Right atrium auricular region (tissue), 2 donors: ENCODE measurements around the gene GPD1L. TPM values are rescaled to one million over a fixed set of nuclear protein-coding genes. Genes with fewer than 3 reads are reported as not detected.

Experiments
- DNase-seq: peaks from one replicate; pipeline ENCODE4 v3.0.0-alpha.2; 2019; ENCODE audit warnings: low spot score
- H3K27ac ChIP-seq, 2 donors: fragments of 200-600 bp; sonication (generic); 1 replicate in 1 of 2; 2 replicates in 1 of 2; pipeline ENCODE4 v1.5.1; 2016 to 2019
- H3K27me3 ChIP-seq, 2 donors: fragments of 200-600 bp; sonication (generic); one replicate each; pipeline versions ENCODE4 v1.5.1 to v1.6.0; 2017 to 2019
- H3K36me3 ChIP-seq: fragments of 200-600 bp; sonication (generic); one replicate; pipeline ENCODE4 v1.5.1; 2016
- H3K4me1 ChIP-seq, 2 donors: fragments of 200-600 bp; sonication (generic); one replicate each; pipeline versions ENCODE4 v1.5.1 to v1.6.0; 2017 to 2019
- H3K4me3 ChIP-seq, 2 donors: fragments of 200-600 bp; sonication (generic); 1 replicate in 1 of 2; 2 replicates in 1 of 2; pipeline ENCODE4 v1.5.1; 2017 to 2019; ENCODE audit warnings: mild to moderate bottlenecking in 1 of 2, moderate library complexity in 1 of 2
- H3K9me3 ChIP-seq, 2 donors: fragments of 200-600 bp; sonication (generic); one replicate each; pipeline ENCODE4 v1.5.1; 2019
- total RNA-seq, 2 donors: library from RNA; depleted of rRNA; stranded (reverse); fragments of >200 nt; gene quantifications; one replicate each; pipeline ENCODE4 v1.1.0, GENCODE V29; 2016
- TF ChIP-seq, protein P1 (sequence below), 2 donors: fragments of 200-600 bp; sonication (generic); IDR thresholded peaks; one replicate each; pipeline ENCODE4 v1.5.1; 2019; ENCODE audit warnings: antibody characterized with exemption in 2 of 2

The GPD1L gene
- total RNA-seq, 2 donors from 2014 or later = 194 to 275 TPM

GRCh38 chr3:32123620-32124019 is 17.2 kb downstream of the GPD1L start:
- TF ChIP-seq, protein P1, sequence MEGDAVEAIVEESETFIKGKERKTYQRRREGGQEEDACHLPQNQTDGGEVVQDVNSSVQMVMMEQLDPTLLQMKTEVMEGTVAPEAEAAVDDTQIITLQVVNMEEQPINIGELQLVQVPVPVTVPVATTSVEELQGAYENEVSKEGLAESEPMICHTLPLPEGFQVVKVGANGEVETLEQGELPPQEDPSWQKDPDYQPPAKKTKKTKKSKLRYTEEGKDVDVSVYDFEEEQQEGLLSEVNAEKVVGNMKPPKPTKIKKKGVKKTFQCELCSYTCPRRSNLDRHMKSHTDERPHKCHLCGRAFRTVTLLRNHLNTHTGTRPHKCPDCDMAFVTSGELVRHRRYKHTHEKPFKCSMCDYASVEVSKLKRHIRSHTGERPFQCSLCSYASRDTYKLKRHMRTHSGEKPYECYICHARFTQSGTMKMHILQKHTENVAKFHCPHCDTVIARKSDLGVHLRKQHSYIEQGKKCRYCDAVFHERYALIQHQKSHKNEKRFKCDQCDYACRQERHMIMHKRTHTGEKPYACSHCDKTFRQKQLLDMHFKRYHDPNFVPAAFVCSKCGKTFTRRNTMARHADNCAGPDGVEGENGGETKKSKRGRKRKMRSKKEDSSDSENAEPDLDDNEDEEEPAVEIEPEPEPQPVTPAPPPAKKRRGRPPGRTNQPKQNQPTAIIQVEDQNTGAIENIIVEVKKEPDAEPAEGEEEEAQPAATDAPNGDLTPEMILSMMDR (IDR thresholded peaks at IDR 0.05) = no peak
- DNase-seq = no peak
- H3K4me1 ChIP-seq = peaks cover 0 to 46% of the 10 kb centered on the region in 2 donors
- peak overlapping the region in 1 of 2 donors; percentile 39 for H3K27ac ChIP-seq
- no peaks in the 10 kb centered on the region for H3K9me3 ChIP-seq
- no peak overlapping the region for H3K4me3 ChIP-seq
- H3K36me3 ChIP-seq = no peaks in the 10 kb centered on the region
- H3K27me3 ChIP-seq = no peaks in the 10 kb centered on the region

DNA sequence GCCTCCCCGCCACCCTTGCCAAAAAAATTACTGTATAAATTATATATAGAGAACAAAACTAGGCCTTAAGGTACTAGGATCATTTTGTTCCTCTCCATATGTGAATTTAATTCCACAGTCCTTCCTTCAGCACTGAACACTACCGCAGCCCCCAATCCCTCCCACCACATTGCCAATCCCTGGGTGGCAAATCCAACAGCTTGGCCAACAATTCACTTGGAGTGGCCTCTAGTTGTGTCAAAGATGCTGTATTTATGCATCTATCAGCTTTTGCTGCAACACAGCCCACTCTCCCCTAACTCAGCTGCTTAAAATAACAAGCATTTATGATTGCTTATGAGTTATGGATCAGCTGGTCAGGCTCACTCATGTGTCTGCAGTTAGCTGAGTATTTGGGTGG is 18.6 kb downstream of the GPD1L start:
- H3K4me3 ChIP-seq = no peak overlapping the region
- no peak for DNase-seq
- H3K27me3 ChIP-seq = no peaks in the 10 kb centered on the region
- peaks cover 0 to 53% of the 10 kb centered on the region in 2 donors for H3K4me1 ChIP-seq
- peak overlapping the region; percentile 40 to 85 for H3K27ac ChIP-seq
- TF ChIP-seq, protein P1 (IDR thresholded peaks at IDR 0.05) = no peak
- no peaks in the 10 kb centered on the region for H3K36me3 ChIP-seq
- H3K9me3 ChIP-seq = no peaks in the 10 kb centered on the region

GRCh38 chr3:32126305-32127015 is 20.0 kb downstream of the GPD1L start:
- H3K4me3 ChIP-seq = no peak overlapping the region
- H3K36me3 ChIP-seq = peaks cover 11% of the 10 kb centered on the region
- H3K4me1 ChIP-seq = peaks cover 0 to 54% of the 10 kb centered on the region in 2 donors
- DNase-seq = no peak
- H3K9me3 ChIP-seq = no peaks in the 10 kb centered on the region
- H3K27ac ChIP-seq = peak overlapping the region; percentile 40 to 85
- no peaks in the 10 kb centered on the region for H3K27me3 ChIP-seq
- TF ChIP-seq, protein P1 (IDR thresholded peaks at IDR 0.05) = no peak

DNA sequence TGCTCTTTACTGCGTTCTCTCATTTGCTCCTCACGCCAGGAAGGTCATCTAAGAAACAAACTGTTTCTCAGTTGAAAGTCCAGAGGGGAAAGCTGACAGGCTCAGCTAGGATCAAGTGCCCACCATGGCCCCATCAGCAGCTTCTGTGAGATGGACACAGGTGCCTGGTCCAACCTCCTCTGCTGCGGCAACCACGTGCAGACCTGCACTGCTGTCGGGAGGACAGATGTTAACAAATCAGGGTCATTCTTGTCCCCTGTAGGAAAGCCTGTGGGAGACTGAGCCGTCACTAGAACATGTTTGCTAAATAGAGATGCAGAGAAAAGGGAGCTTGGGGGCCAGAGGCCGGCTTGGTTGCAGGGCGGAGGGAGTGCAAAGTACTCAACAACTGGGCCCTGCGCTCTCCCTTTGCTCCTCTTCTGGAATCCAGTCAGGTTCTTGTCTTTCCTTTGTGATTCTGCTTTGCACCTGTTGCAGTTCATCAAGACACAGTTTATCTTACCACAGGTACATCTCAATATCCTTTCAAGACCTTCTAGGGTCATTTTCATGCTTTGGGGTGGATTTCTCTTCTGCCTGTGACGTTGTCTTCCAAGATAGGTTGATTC is 20.9 kb downstream of the GPD1L start:
- no peak for DNase-seq
- H3K4me1 ChIP-seq = peaks cover 0 to 54% of the 10 kb centered on the region in 2 donors
- TF ChIP-seq, protein P1 (IDR thresholded peaks at IDR 0.05) = no peak
- no peak overlapping the region for H3K4me3 ChIP-seq
- H3K27me3 ChIP-seq = no peaks in the 10 kb centered on the region
- H3K9me3 ChIP-seq = no peaks in the 10 kb centered on the region
- peaks cover 11% of the 10 kb centered on the region for H3K36me3 ChIP-seq
- peak overlapping the region; percentile 40 to 85 for H3K27ac ChIP-seq

GRCh38 chr3:32128936-32129335 is 22.5 kb downstream of the GPD1L start:
- DNase-seq = no peak
- Histone ChIP-seq H3K36me3 (peaks cover 11% of the 10 kb centered on the region), H3K4me1 (peaks cover 0 to 59% of the 10 kb centered on the region in 2 donors), H3K27ac (peak overlapping the region in 1 of 2 donors; percentile 85), H3K9me3 (no peaks in the 10 kb centered on the region), H3K4me3 (no peak overlapping the region), H3K27me3 (no peaks in the 10 kb centered on the region)
- TF ChIP-seq, protein P1 (IDR thresholded peaks at IDR 0.05) = no peak
